ENCODE measurements around the gene KRTAP3-1.

The KRTAP3-1 gene

DNA sequence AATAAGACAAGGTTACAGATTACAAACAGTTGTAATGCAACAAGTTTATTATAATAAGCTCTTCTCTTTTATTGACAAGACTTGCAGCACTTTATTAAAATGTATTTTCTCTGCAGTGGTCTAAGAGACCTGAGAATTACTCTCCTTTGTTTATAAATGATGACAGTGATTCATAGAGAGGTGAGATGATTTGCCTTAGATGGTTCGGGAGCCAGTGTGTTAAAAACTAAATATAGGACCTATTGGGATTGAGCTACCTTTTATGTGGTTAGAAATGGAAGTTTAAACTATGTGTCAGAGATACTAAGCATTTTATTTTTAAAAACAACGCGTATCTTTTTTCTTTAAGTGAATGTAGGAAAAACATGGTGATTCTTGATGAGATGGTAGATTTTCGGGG is 12.1 kb downstream of the KRTAP3-1 start:
- no peak for DNase-seq
- CTCF ChIA-PET: interaction anchor here (0.7 kb wide), 1 partner anchor 498 kb away, joined by 3 read pairs; no protein-coding TSS in a partner anchor
- POLR2A ChIA-PET: no interaction called here
- H3K27me3 ChIP-seq (replicated peaks in 2 of 5; ENCODE audit: control insufficient read depth in 4 of 5, insufficient read depth in 5 of 5, low read length in 4 of 5): peaks cover 0 to 9% (median 5%) of the 10 kb centered on the region in 5 experiments
- no peaks in the 10 kb centered on the region for H3K9me3 ChIP-seq (ENCODE audit: control extremely low read depth in 1 of 5, control insufficient read depth in 4 of 5, insufficient read depth in 2 of 5, low read depth in 1 of 5, low read length in 4 of 5)
- no peaks in the 10 kb centered on the region for H3K36me3 ChIP-seq (ENCODE audit: control insufficient read depth in 4 of 4, insufficient read depth in 4 of 4, low read length in 3 of 4)
- H3K27ac ChIP-seq (ENCODE audit: insufficient read depth in 1 of 2, low read depth in 1 of 2, low read length in 2 of 2, poor library complexity in 1 of 2, severe bottlenecking in 2 of 2): no peak overlapping the region
- 86% methylated on average over 1 of the region's 4 CpGs for WGBS (ENCODE audit: insufficient coverage)
- H3K4me3 ChIP-seq (ENCODE audit: control insufficient read depth in 1 of 7, extremely low read depth in 1 of 7, insufficient read depth in 4 of 7, low read depth in 2 of 7, low read length in 6 of 7): no peak overlapping the region
- H3K4me1 ChIP-seq (ENCODE audit: control extremely low read depth in 1 of 4, control insufficient read depth in 4 of 4, insufficient read depth in 4 of 4, low read length in 3 of 4): no peaks in the 10 kb centered on the region

DNA sequence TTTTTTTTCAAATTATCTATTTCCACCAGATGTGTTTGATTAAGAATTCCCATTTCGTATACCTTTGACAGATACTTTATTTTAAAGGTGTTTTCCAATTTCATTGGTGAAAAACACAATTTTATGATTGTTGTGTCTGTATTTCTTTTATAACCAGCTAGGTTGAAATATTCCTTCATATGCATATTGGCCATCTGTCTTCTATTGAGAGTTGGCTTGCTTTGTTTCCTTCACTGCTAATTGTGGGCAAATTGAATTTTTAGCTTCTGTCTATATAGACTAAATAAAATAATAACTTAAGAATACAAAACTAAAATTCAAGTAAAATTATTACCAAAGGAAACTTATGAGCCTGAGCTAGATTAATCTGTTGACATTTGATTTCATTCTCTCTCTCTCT is 13.8 kb downstream of the KRTAP3-1 start:
- Histone ChIP-seq H3K4me1 (ENCODE audit: control extremely low read depth in 1 of 4, control insufficient read depth in 4 of 4, insufficient read depth in 4 of 4, low read length in 3 of 4) (no peaks in the 10 kb centered on the region), H3K4me3 (ENCODE audit: control insufficient read depth in 1 of 7, extremely low read depth in 1 of 7, insufficient read depth in 4 of 7, low read depth in 2 of 7, low read length in 6 of 7) (no peak overlapping the region), H3K27me3 (replicated peaks in 2 of 5; ENCODE audit: control insufficient read depth in 4 of 5, insufficient read depth in 5 of 5, low read length in 4 of 5) (peaks cover 0 to 9% (median 5%) of the 10 kb centered on the region in 5 experiments), H3K36me3 (ENCODE audit: control insufficient read depth in 4 of 4, insufficient read depth in 4 of 4, low read length in 3 of 4) (no peaks in the 10 kb centered on the region), H3K9me3 (ENCODE audit: control extremely low read depth in 1 of 5, control insufficient read depth in 4 of 5, insufficient read depth in 2 of 5, low read depth in 1 of 5, low read length in 4 of 5) (peaks cover 0 to 1% (median 0%) of the 10 kb centered on the region in 5 experiments), H3K27ac (ENCODE audit: insufficient read depth in 1 of 2, low read depth in 1 of 2, low read length in 2 of 2, poor library complexity in 1 of 2, severe bottlenecking in 2 of 2) (no peak overlapping the region)
- WGBS (ENCODE audit: insufficient coverage): no CpG with 5 or more reads among the region's 1 CpG
- POLR2A ChIA-PET: no interaction called here
- CTCF ChIA-PET: no interaction called here
- DNase-seq: no peak

DNA sequence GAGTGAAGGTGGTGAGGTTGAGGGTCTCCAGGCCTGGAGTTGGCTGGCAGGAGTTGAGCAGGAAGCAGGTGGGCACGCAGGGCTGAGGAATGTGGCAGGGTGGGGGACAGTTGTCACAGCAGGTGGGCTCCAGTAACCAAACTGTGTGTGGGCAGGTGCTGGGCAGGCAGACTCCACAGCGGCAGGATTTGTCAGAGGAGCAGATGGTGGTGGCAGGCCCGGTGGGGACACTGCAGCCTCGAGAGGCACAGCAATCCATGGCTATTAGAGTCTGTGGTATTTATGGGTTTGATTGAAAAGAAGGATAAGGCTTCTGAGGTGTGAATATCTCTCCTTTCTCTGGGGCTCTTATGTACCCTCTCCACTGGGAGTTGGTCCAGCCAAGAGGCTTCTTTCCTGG is 15.1 kb downstream of the KRTAP3-1 start, which contains the start of gene KRTAP3-3:
TSS of gene KRTAP3-3 (minus strand) at position 326 of the 400 bp plus-strand sequence. CDS start at position 259, 67 bp downstream.
- Histone ChIP-seq H3K4me1 (ENCODE audit: control extremely low read depth in 1 of 4, control insufficient read depth in 4 of 4, insufficient read depth in 4 of 4, low read length in 3 of 4) (no peaks in the 10 kb centered on the region), H3K9me3 (ENCODE audit: control extremely low read depth in 1 of 5, control insufficient read depth in 4 of 5, insufficient read depth in 2 of 5, low read depth in 1 of 5, low read length in 4 of 5) (peaks cover 0 to 1% (median 0%) of the 10 kb centered on the region in 5 experiments), H3K4me3 (ENCODE audit: control insufficient read depth in 1 of 7, extremely low read depth in 1 of 7, insufficient read depth in 4 of 7, low read depth in 2 of 7, low read length in 6 of 7) (no peak within 1 kb of the TSS), H3K27ac (ENCODE audit: insufficient read depth in 1 of 2, low read depth in 1 of 2, low read length in 2 of 2, poor library complexity in 1 of 2, severe bottlenecking in 2 of 2) (no peak within 1 kb of the TSS), H3K27me3 (replicated peaks in 2 of 5; ENCODE audit: control insufficient read depth in 4 of 5, insufficient read depth in 5 of 5, low read length in 4 of 5) (peaks cover 0 to 9% (median 5%) of the 10 kb centered on the region in 5 experiments), H3K36me3 (ENCODE audit: control insufficient read depth in 4 of 4, insufficient read depth in 4 of 4, low read length in 3 of 4) (no peaks in the 10 kb centered on the region)
- WGBS (ENCODE audit: insufficient coverage): 87% methylated on average over 3 of the region's 4 CpGs
- ChIA-PET POLR2A (no interaction called here), CTCF (no interaction called here)
- DNase-seq: no peak

DNA sequence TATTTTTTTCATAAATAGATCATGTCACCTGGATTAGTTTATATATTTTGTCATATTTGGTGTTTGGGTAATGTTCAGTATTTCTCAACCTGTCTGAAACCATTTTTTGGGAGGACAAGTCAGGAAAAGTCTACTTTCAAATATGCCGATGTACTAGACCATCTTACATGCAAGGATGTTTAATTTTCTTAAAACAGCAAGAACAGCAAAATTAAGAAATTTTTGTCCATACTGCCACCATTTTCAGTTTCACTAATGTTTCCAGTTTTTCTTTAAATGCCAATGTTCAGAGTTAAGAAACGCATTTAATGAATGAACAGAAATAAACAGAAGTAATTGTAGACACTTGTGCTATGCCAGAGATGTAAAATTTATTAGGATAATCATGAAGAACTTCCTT is 15.8 kb downstream of the KRTAP3-1 start:
- H3K27ac ChIP-seq (ENCODE audit: insufficient read depth in 1 of 2, low read depth in 1 of 2, low read length in 2 of 2, poor library complexity in 1 of 2, severe bottlenecking in 2 of 2): no peak overlapping the region
- peaks cover 0 to 9% (median 5%) of the 10 kb centered on the region in 5 experiments for H3K27me3 ChIP-seq (replicated peaks in 2 of 5; ENCODE audit: control insufficient read depth in 4 of 5, insufficient read depth in 5 of 5, low read length in 4 of 5)
- H3K9me3 ChIP-seq (ENCODE audit: control extremely low read depth in 1 of 5, control insufficient read depth in 4 of 5, insufficient read depth in 2 of 5, low read depth in 1 of 5, low read length in 4 of 5): peaks cover 0 to 1% (median 0%) of the 10 kb centered on the region in 5 experiments
- H3K4me1 ChIP-seq (ENCODE audit: control extremely low read depth in 1 of 4, control insufficient read depth in 4 of 4, insufficient read depth in 4 of 4, low read length in 3 of 4): no peaks in the 10 kb centered on the region
- DNase-seq: no peak
- H3K36me3 ChIP-seq (ENCODE audit: control insufficient read depth in 4 of 4, insufficient read depth in 4 of 4, low read length in 3 of 4): no peaks in the 10 kb centered on the region
- ChIA-PET CTCF (no interaction called here), POLR2A (no interaction called here)
- WGBS (ENCODE audit: insufficient coverage): no CpG with 5 or more reads among the region's 2 CpGs
- no peak overlapping the region for H3K4me3 ChIP-seq (ENCODE audit: control insufficient read depth in 1 of 7, extremely low read depth in 1 of 7, insufficient read depth in 4 of 7, low read depth in 2 of 7, low read length in 6 of 7)

DNA sequence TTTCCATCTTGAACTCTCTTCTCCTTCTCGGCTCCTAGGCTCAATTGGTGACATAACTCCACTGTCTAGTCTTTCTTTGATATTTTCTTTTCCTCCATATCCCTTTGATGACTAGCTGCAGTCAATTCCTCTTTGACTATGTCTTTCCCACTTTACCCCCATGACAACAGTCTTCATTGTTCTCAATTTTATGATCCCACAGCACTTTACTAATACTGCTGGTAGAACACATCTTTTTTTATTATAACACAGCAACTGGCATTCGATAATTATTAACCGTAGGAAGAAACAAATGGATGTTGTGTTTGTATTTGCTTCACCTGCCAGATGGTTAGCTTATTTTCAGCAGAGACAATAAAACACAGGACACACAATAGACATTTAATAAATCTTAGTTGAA is 16.3 kb downstream of the KRTAP3-1 start:
- peaks cover 0 to 9% (median 5%) of the 10 kb centered on the region in 5 experiments for H3K27me3 ChIP-seq (replicated peaks in 2 of 5; ENCODE audit: control insufficient read depth in 4 of 5, insufficient read depth in 5 of 5, low read length in 4 of 5)
- DNase-seq: no peak
- 100% methylated on average over 1 of the region's 3 CpGs for WGBS (ENCODE audit: insufficient coverage)
- H3K36me3 ChIP-seq (ENCODE audit: control insufficient read depth in 4 of 4, insufficient read depth in 4 of 4, low read length in 3 of 4): no peaks in the 10 kb centered on the region
- H3K4me1 ChIP-seq (ENCODE audit: control extremely low read depth in 1 of 4, control insufficient read depth in 4 of 4, insufficient read depth in 4 of 4, low read length in 3 of 4): no peaks in the 10 kb centered on the region
- ChIA-PET POLR2A (no interaction called here), CTCF (no interaction called here)
- H3K9me3 ChIP-seq (ENCODE audit: control extremely low read depth in 1 of 5, control insufficient read depth in 4 of 5, insufficient read depth in 2 of 5, low read depth in 1 of 5, low read length in 4 of 5): peaks cover 0 to 1% (median 0%) of the 10 kb centered on the region in 5 experiments
- H3K4me3 ChIP-seq (ENCODE audit: control insufficient read depth in 1 of 7, extremely low read depth in 1 of 7, insufficient read depth in 4 of 7, low read depth in 2 of 7, low read length in 6 of 7): no peak overlapping the region
- H3K27ac ChIP-seq (ENCODE audit: insufficient read depth in 1 of 2, low read depth in 1 of 2, low read length in 2 of 2, poor library complexity in 1 of 2, severe bottlenecking in 2 of 2): no peak overlapping the region

DNA sequence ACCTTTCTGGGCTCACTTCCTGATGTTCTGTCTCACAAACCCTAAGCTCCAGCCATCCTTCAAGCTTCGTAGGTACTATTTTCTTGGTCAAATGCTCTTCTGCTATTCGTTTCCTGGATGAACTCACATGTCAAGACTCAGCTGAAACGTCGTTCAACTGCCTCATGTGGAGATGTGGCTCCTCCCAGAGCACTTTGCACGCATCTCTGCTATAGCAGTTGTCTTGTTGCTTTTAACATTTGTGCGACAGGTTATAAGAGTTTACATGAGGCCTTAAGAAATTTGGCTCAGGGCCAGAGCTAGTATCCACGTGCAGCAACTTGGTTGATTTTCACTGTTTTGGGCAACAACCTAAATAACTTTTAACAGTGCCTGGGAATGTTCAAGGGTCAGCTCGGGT is 22.0 kb downstream of the KRTAP3-1 start:
- DNase-seq: no peak
- ChIA-PET CTCF (no interaction called here), POLR2A (no interaction called here)
- whole genome bisulfite sequencing (ENCODE audit: insufficient coverage): 95% methylated on average over 8 of the region's 8 CpGs
- peaks cover 0 to 10% (median 4%) of the 10 kb centered on the region in 5 experiments for H3K27me3 ChIP-seq (replicated peaks in 2 of 5; ENCODE audit: control insufficient read depth in 4 of 5, insufficient read depth in 5 of 5, low read length in 4 of 5)
- no peak overlapping the region for H3K4me3 ChIP-seq (ENCODE audit: control insufficient read depth in 1 of 7, extremely low read depth in 1 of 7, insufficient read depth in 4 of 7, low read depth in 2 of 7, low read length in 6 of 7)
- no peaks in the 10 kb centered on the region for H3K4me1 ChIP-seq (ENCODE audit: control extremely low read depth in 1 of 4, control insufficient read depth in 4 of 4, insufficient read depth in 4 of 4, low read length in 3 of 4)
- no peaks in the 10 kb centered on the region for H3K36me3 ChIP-seq (ENCODE audit: control insufficient read depth in 4 of 4, insufficient read depth in 4 of 4, low read length in 3 of 4)
- no peak overlapping the region for H3K27ac ChIP-seq (ENCODE audit: insufficient read depth in 1 of 2, low read depth in 1 of 2, low read length in 2 of 2, poor library complexity in 1 of 2, severe bottlenecking in 2 of 2)
- H3K9me3 ChIP-seq (ENCODE audit: control extremely low read depth in 1 of 5, control insufficient read depth in 4 of 5, insufficient read depth in 2 of 5, low read depth in 1 of 5, low read length in 4 of 5): peaks cover 0 to 1% (median 0%) of the 10 kb centered on the region in 5 experiments

DNA sequence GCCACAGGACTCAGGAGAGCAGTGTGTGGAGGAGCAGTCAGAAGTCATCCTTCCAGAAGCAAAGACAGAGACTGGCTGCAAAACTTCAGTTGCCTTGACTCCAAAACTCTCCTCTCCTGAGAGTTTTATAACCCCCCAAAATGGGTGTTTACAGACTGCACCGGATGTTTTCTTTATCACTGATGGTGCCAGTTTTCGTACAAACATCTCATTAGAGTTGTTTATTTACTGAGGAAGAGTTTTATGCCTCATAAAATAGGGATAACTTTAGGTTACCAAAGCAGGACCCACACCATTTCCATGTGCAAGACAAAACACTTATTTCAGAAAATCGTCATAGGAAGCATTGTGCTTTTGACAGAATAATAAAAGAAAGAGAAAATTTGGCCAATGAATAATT is 24.7 kb downstream of the KRTAP3-1 start, which contains the start of gene KRT40:
TSS of gene KRT40 (minus strand) at position 101 of the 400 bp plus-strand sequence. CDS start at position 48, 53 bp downstream.
- Histone ChIP-seq H3K9me3 (ENCODE audit: control extremely low read depth in 1 of 5, control insufficient read depth in 4 of 5, insufficient read depth in 2 of 5, low read depth in 1 of 5, low read length in 4 of 5) (no peaks in the 10 kb centered on the region), H3K4me3 (ENCODE audit: control insufficient read depth in 1 of 7, extremely low read depth in 1 of 7, insufficient read depth in 4 of 7, low read depth in 2 of 7, low read length in 6 of 7) (no peak within 1 kb of the TSS), H3K4me1 (ENCODE audit: control extremely low read depth in 1 of 4, control insufficient read depth in 4 of 4, insufficient read depth in 4 of 4, low read length in 3 of 4) (no peaks in the 10 kb centered on the region), H3K36me3 (ENCODE audit: control insufficient read depth in 4 of 4, insufficient read depth in 4 of 4, low read length in 3 of 4) (no peaks in the 10 kb centered on the region), H3K27ac (ENCODE audit: insufficient read depth in 1 of 2, low read depth in 1 of 2, low read length in 2 of 2, poor library complexity in 1 of 2, severe bottlenecking in 2 of 2) (no peak within 1 kb of the TSS), H3K27me3 (replicated peaks in 2 of 5; ENCODE audit: control insufficient read depth in 4 of 5, insufficient read depth in 5 of 5, low read length in 4 of 5) (peaks cover 0 to 10% (median 4%) of the 10 kb centered on the region in 5 experiments)
- no CpG with 5 or more reads among the region's 3 CpGs for WGBS (ENCODE audit: insufficient coverage)
- DNase-seq: no peak
- ChIA-PET CTCF (no interaction called here), POLR2A (interaction anchor here (0.9 kb wide), 1 partner anchor 34 kb away, joined by 3 read pairs; no protein-coding TSS in a partner anchor)
